Effector memory CD8-positive, alpha-beta T cell (primary cell): ENCODE measurements around the gene GHRHR.

Experiments
- ATAC-seq: fragments of 150-1000 bp; cut with Tn5 transposase; replicated peaks from 2 replicates; pipeline ENCODE4 v1.10.0; 2021; ENCODE audit warnings: mild to moderate bottlenecking, moderate library complexity
- DNase-seq, 3 experiments: peaks; one replicate each; pipeline ENCODE4 v3.0.0; 2021
- H3K27ac Mint-ChIP-seq, 2 donors: one replicate each; pipeline ENCODE4 v1.8.0; 2022; ENCODE audit warnings: mild to moderate bottlenecking in 2 of 2, mixed read lengths in 2 of 2, moderate library complexity in 2 of 2
- H3K27me3 Mint-ChIP-seq, 2 donors: one replicate each; pipeline ENCODE4 v1.8.0; 2022; ENCODE audit warnings: mixed read lengths in 2 of 2
- H3K36me3 Mint-ChIP-seq: one replicate; pipeline ENCODE4 v1.8.0; 2022; ENCODE audit warnings: mild to moderate bottlenecking, moderate library complexity, mixed read lengths; ENCODE audit not compliant: insufficient read depth
- H3K4me1 Mint-ChIP-seq, 2 donors: one replicate each; pipeline ENCODE4 v1.8.0; 2022; ENCODE audit warnings: low read depth in 2 of 2, mixed read lengths in 2 of 2
- H3K4me3 Mint-ChIP-seq, 2 donors: one replicate each; pipeline ENCODE4 v1.8.0; 2022; ENCODE audit warnings: mild to moderate bottlenecking in 2 of 2, mixed read lengths in 2 of 2, moderate library complexity in 2 of 2
- H3K9me3 Mint-ChIP-seq, 2 donors: one replicate each; pipeline ENCODE4 v1.8.0; 2022; ENCODE audit warnings: mixed read lengths in 2 of 2

GHRHR gene

DNA sequence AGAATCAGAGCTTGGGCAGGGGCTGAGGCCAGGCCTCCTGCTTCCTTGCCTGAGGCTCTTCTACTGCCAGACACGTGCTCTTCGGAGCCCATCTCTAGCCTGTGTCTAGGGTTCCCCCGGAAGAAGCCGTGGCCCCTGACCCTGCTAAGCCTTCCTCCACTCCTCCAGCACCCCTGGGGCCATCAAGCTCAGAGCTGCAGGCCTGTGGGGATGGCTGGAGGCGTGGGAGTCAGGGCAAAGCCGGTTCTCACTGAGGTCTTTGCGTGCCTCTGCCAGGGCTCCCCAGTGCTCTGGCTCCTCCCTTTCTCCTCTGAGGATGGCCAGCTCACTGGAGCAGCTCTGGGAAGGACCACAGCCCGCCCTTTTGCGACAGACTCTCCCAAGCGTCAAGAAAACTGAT, 34.4 kb downstream of the GHRHR start:
- peaks cover 0 to 37% of the 10 kb centered on the region in 2 donors for H3K27me3 Mint-ChIP-seq
- ATAC-seq (no peak), DNase-seq (no peak)

DNA sequence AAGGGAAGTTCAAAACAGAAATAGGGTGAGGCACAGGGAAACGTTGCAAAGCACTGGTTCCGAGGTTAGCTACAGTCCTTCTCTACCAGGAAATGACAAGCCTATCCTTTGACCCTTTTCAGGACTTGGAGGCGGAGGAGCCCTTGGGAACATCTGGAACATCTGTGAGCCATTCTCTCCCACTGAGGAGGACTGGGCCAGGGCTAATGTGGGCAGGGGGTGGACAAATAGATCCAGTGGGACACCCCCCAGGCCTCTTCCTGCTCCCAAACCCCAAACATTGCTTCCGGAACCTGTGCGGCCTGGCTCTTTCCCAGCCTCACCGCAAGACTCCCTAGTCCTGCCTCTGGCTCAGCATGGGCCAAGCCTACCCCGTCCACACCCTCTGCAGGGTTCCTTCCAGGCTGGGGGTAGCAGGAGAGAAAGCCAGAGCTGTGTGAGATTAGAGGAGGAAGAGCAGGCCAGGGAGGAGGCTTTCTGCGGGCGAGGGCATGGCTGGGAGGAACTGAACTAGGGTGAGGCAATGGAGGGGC, 36.5 kb downstream of the GHRHR start:
- H3K36me3 Mint-ChIP-seq = no peaks in the 10 kb centered on the region
- peaks cover 0 to 37% of the 10 kb centered on the region in 2 donors for H3K27me3 Mint-ChIP-seq
- no peaks in the 10 kb centered on the region for H3K4me1 Mint-ChIP-seq
- no peak for ATAC-seq
- no peaks in the 10 kb centered on the region for H3K9me3 Mint-ChIP-seq
- DNase-seq = no peak
- no peak overlapping the region for H3K4me3 Mint-ChIP-seq
- H3K27ac Mint-ChIP-seq = no peak overlapping the region

More for the DNA sequence above, 34.4 kb downstream of the GHRHR start:
- Mint-ChIP-seq H3K27ac (no peak overlapping the region), H3K9me3 (no peaks in the 10 kb centered on the region), H3K4me3 (no peak overlapping the region), H3K36me3 (no peaks in the 10 kb centered on the region), H3K4me1 (no peaks in the 10 kb centered on the region)

DNA sequence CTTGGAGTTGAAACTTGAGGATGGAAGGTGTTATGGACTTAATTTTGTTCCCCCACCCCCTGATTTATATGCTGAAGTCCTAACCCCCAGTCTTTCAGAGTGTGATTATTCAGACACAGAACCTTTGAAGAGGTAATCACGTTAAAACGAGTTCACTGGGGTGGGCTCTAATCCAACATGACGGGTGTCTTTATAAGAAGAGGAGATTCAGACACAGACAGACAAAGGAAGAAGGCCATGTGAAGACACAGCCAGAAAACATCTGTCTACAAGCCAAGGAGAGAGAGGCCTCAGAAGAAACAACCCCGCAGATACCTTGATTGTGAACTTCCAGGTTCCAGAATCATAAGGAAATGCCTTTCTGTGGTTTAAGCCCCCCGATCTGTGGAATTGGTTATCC, 37.0 kb downstream of the GHRHR start:
- H3K36me3 Mint-ChIP-seq = no peaks in the 10 kb centered on the region

GRCh38 chr7:31002256-31002655, 38.5 kb downstream of the GHRHR start:
- no peak for DNase-seq
- no peaks in the 10 kb centered on the region for H3K9me3 Mint-ChIP-seq
- no peaks in the 10 kb centered on the region for H3K4me1 Mint-ChIP-seq
- no peak for ATAC-seq
- no peak overlapping the region for H3K4me3 Mint-ChIP-seq
- H3K36me3 Mint-ChIP-seq = no peaks in the 10 kb centered on the region
- H3K27me3 Mint-ChIP-seq = peaks cover 10 to 48% of the 10 kb centered on the region in 2 donors
- no peak overlapping the region for H3K27ac Mint-ChIP-seq

More for the DNA sequence above, 37.0 kb downstream of the GHRHR start:
- ATAC-seq (no peak), DNase-seq (no peak)
- Mint-ChIP-seq H3K4me3 (no peak overlapping the region), H3K4me1 (no peaks in the 10 kb centered on the region), H3K27ac (no peak overlapping the region), H3K27me3 (peaks cover 0 to 37% of the 10 kb centered on the region in 2 donors), H3K9me3 (no peaks in the 10 kb centered on the region)

- Mint-ChIP-seq H3K4me1 (no peaks in the 10 kb centered on the region), H3K9me3 (no peaks in the 10 kb centered on the region), H3K27ac (no peak overlapping the region), H3K36me3 (no peaks in the 10 kb centered on the region), H3K27me3 (peaks cover 12 to 40% of the 10 kb centered on the region in 2 donors), H3K4me3 (no peak overlapping the region)
- ATAC-seq = no peak
- DNase-seq = no peak
These were observed 39.3 kb downstream of the GHRHR start for GRCh38 chr7:31003097-31003496.

- Mint-ChIP-seq H3K36me3 (no peaks in the 10 kb centered on the region), H3K27ac (no peak overlapping the region), H3K4me1 (no peaks in the 10 kb centered on the region), H3K9me3 (no peaks in the 10 kb centered on the region), H3K27me3 (peaks cover 14 to 39% of the 10 kb centered on the region in 2 donors), H3K4me3 (no peak overlapping the region)
- DNase-seq (no peak), ATAC-seq (no peak)
These were observed 40.0 kb downstream of the GHRHR start for GRCh38 chr7:31003721-31004120.

DNA sequence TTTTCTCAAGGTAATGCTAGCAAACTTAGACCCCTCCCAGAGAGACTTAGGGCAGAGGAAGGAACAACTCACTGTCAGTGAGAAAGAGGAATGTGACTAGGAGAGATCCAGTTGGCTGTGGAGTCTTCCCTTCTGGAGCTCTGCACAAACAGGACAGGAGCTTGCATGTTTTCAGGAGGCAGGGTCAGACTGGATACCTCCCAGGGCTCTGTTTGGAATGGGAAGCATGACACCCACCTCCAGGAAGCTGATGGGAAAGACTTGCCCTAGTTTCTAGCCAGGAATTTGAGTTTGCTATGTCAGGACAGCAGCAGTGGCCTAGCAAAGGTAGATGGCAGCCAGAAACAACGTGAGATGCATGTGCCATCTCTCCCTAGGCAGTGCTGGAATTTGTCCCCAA, 40.6 kb downstream of the GHRHR start:
- no peak for ATAC-seq
- Mint-ChIP-seq H3K27ac (no peak overlapping the region), H3K27me3 (peaks cover 21 to 32% of the 10 kb centered on the region in 2 donors), H3K9me3 (no peaks in the 10 kb centered on the region), H3K36me3 (no peaks in the 10 kb centered on the region), H3K4me3 (no peak overlapping the region), H3K4me1 (no peaks in the 10 kb centered on the region)
- no peak for DNase-seq

GRCh38 chr7:31006857-31007256, 43.1 kb downstream of the GHRHR start:
- H3K36me3 Mint-ChIP-seq = no peaks in the 10 kb centered on the region
- no peaks in the 10 kb centered on the region for H3K4me1 Mint-ChIP-seq
- H3K27me3 Mint-ChIP-seq = peaks cover 18 to 32% of the 10 kb centered on the region in 2 donors
- H3K27ac Mint-ChIP-seq = no peak overlapping the region
- ATAC-seq (no peak), DNase-seq (no peak)
- H3K9me3 Mint-ChIP-seq = peaks cover 0 to 1% of the 10 kb centered on the region in 2 donors
- H3K4me3 Mint-ChIP-seq = no peak overlapping the region

DNA sequence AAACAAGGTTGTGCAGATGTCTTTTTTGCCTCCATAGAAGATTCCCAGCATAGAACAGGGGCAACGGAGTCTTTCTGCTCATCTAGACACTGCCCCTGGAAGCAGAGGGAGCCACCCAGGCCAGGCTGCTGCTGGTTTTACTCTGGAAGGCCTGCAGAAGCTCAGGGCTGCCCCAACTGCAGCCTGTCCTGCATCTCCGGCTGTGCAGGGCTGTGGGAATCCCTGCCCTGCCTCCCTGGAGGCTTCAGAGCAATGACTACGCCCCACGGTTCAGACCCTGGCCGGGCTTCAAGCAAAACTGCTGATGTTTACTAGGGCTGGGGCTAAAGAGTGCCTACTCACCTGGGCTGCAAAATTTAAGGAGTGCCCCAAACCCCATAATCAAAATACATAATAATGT, 43.9 kb downstream of the GHRHR start:
- H3K36me3 Mint-ChIP-seq = no peaks in the 10 kb centered on the region
- H3K4me1 Mint-ChIP-seq = no peaks in the 10 kb centered on the region
- H3K9me3 Mint-ChIP-seq = peaks cover 0 to 1% of the 10 kb centered on the region in 2 donors
- DNase-seq (no peak), ATAC-seq (no peak)
- no peak overlapping the region for H3K27ac Mint-ChIP-seq
- H3K27me3 Mint-ChIP-seq = peaks cover 18 to 32% of the 10 kb centered on the region in 2 donors
- no peak overlapping the region for H3K4me3 Mint-ChIP-seq

DNA sequence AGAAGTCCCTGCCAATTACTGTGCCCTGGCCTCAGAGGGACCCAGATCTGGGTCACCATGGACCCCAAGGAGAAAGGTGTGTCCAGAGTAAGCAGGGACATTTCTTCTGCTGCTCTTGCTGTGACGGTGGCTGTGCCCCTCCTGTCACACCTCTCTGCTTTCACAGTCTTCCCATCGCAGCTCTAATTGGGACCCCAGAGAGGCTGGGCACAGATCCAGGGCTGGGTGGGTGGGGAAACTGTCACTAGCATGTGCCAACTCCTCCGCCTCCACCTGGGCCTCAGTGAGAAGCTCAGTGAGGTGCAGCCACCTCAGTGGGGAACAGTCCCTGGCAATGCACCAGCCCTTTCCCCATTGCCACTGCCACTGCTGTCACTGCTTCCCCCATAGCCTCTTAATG, 51.1 kb downstream of the GHRHR start:
- H3K4me1 Mint-ChIP-seq = peaks cover 2 to 5% of the 10 kb centered on the region in 2 donors
- ATAC-seq = no peak
- DNase-seq = no peak
- H3K4me3 Mint-ChIP-seq = no peak overlapping the region
- peaks cover 34 to 39% of the 10 kb centered on the region in 2 donors for H3K27me3 Mint-ChIP-seq
- no peak overlapping the region for H3K27ac Mint-ChIP-seq
- H3K36me3 Mint-ChIP-seq = no peaks in the 10 kb centered on the region
- H3K9me3 Mint-ChIP-seq = peaks cover 0 to 1% of the 10 kb centered on the region in 2 donors

DNA sequence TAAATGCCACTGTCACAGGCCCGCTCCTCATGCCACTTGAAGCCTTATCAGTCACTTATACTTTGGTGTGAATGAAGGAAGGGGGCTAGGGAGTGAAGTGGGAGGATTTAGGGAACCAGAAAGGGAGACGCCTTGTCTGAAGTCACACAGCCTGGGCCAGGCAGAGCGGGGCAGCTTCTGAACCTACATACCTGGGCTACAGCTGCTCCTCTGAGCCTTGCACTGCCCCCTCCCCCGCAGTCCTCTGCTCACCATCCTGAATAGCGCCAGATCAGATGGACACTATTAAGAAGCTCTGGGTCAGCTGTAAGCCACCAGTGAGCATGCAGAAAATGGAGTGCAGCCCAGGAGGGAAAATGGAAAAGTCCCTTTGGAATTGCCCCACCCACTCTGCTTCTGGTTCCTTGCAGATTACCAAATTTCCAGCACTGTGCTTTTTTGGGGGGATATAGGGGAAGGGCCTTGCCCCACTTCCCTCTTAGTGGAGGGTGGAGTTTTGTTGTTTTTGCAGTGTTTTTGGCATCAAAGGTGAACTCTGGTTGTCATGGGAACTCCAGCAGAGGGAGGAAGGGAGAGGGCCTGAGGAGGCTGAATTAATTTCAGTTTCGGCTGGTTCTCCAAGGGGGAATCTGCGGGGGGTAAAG, 53.4 kb downstream of the GHRHR start:
- ATAC-seq = no peak
- Mint-ChIP-seq H3K36me3 (no peaks in the 10 kb centered on the region), H3K27ac (no peak overlapping the region), H3K4me1 (peaks cover 4 to 5% of the 10 kb centered on the region in 2 donors), H3K4me3 (no peak overlapping the region), H3K27me3 (peaks cover 30 to 34% of the 10 kb centered on the region in 2 donors), H3K9me3 (no peaks in the 10 kb centered on the region)
- no peak for DNase-seq

DNA sequence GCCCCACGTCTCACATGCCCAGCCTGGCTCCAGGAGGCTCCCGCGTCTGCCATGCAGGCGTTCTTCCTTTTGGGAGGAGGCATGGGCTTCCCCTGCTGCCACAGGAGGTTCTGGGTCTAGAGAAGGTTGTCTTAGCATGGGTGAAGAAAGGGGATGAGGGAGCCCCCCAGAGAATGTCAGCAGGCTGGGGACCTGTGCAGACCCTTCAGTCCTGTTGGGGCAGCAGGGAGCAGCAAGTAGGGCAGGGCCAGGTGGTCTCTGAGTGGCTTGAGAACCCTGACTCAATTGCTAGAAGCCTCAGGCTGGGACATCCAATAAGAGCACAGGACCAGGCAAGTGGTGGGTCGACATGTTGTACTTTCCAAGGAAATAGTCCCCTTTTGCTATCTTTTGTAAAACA, 54.0 kb downstream of the GHRHR start:
- Mint-ChIP-seq H3K27ac (no peak overlapping the region), H3K4me3 (no peak overlapping the region), H3K27me3 (peaks cover 28 to 34% of the 10 kb centered on the region in 2 donors), H3K4me1 (peaks cover 6 to 8% of the 10 kb centered on the region in 2 donors), H3K9me3 (no peaks in the 10 kb centered on the region), H3K36me3 (no peaks in the 10 kb centered on the region)
- no peak for DNase-seq
- ATAC-seq = no peak

GRCh38 chr7:31019509-31019908, 55.8 kb downstream of the GHRHR start:
- H3K27me3 Mint-ChIP-seq = peaks cover 13 to 22% of the 10 kb centered on the region in 2 donors
- DNase-seq (no peak), ATAC-seq (no peak)
- no peak overlapping the region for H3K27ac Mint-ChIP-seq
- H3K9me3 Mint-ChIP-seq = no peaks in the 10 kb centered on the region
- no peaks in the 10 kb centered on the region for H3K36me3 Mint-ChIP-seq
- no peak overlapping the region for H3K4me3 Mint-ChIP-seq
- peaks cover 19 to 22% of the 10 kb centered on the region in 2 donors for H3K4me1 Mint-ChIP-seq

- no peak overlapping the region for H3K4me3 Mint-ChIP-seq
- no peaks in the 10 kb centered on the region for H3K9me3 Mint-ChIP-seq
- H3K4me1 Mint-ChIP-seq = peaks cover 22% of the 10 kb centered on the region in 2 donors
- peaks cover 11 to 16% of the 10 kb centered on the region in 2 donors for H3K27me3 Mint-ChIP-seq
- H3K27ac Mint-ChIP-seq = no peak overlapping the region
- H3K36me3 Mint-ChIP-seq = no peaks in the 10 kb centered on the region
- DNase-seq = no peak
- no peak for ATAC-seq
These were observed 56.4 kb downstream of the GHRHR start for GRCh38 chr7:31020161-31020560.
